HCT116 (cell line): Measurements from ENCODE around the gene KRTAP4-3. TPM values are rescaled to one million over a fixed set of nuclear protein-coding genes. Genes with fewer than 3 reads are reported as not detected.
A peak's percentile ranks its signal among the peaks of the same experiment; 100 is the strongest.

ENCODE experiments used
- ATAC-seq: fragments of 200-7000 bp; cut with Tn5 transposase; 2 replicates; pipeline ENCODE4 v1.9.1; 2020; ENCODE audit warnings: mild to moderate bottlenecking, moderate library complexity
- BruUV-seq: library from RNA; stranded (reverse); fragments of 400-500 nt; replicated peaks from 2 replicates; lab custom pipeline; 2021; lab: Mats Ljungman, UMichigan
- CTCF ChIA-PET: fragments of 300-600 bp; sonication (Branson Sonifier 250); formaldehyde crosslinking; loops from one replicate; lab custom pipeline; 2021; ENCODE audit warnings: antibody characterized with exemption; lab: Charles Lee
- POLR2A ChIA-PET: fragments of 300-600, 350-600 bp; sonication (Branson Sonifier 250); formaldehyde crosslinking; loops from one replicate; lab custom pipeline; 2021; ENCODE audit warnings: antibody characterized with exemption; lab: Charles Lee
- RAD21 ChIA-PET, 2 experiments: fragments of 300-600 bp; sonication (Branson Sonifier 250); formaldehyde crosslinking; loops; one replicate each; lab custom pipeline; 2023; ENCODE audit warnings: low total read pairs in 2 of 2; ENCODE audit not compliant: uncharacterized antibody in 2 of 2, unreplicated experiment in 2 of 2, low non-redundant PET in 1 of 2; lab: Charles Lee
- DNase-seq: peaks from one replicate; pipeline ENCODE4 v3.0.0-alpha.2; 2010; ENCODE audit warnings: low read depth, low spot score
- H2AFZ ChIP-seq: fragments of 200-600 bp; shearing (Covaris generic), sonication (generic); 2 replicates; pipeline ENCODE4 v1.6.1; 2017; ENCODE audit warnings: low read depth, mixed run types, mixed read lengths, antibody characterized with exemption, low read length; ENCODE audit not compliant: poor library complexity, severe bottlenecking
- H3K27ac ChIP-seq: 2 replicates; pipeline ENCODE4 v1.5.1; 2012; ENCODE audit warnings: low read depth, low read length
- H3K27me3 ChIP-seq: fragments of 200-600 bp; sonication (generic); 2 replicates; pipeline ENCODE4 v1.6.1; 2016; ENCODE audit warnings: mixed run types, low read length, mixed read lengths; ENCODE audit not compliant: insufficient read depth
- H3K36me3 ChIP-seq, 2 experiments: fragments of 200-500 bp in 1 of 2; fragments of 200-600 bp in 1 of 2; sonication (Bioruptor generic) in 1 of 2; sonication (generic) in 1 of 2; 2 replicates each; pipeline versions ENCODE4 v1.5.1 to v1.6.1; 2014 to 2016; ENCODE audit warnings: low read length in 2 of 2, inconsistent platforms in 1 of 2, mixed read lengths in 1 of 2, mixed run types in 1 of 2; ENCODE audit not compliant: insufficient read depth in 2 of 2, control insufficient read depth in 1 of 2
- H3K4me1 ChIP-seq, 2 experiments: fragments of 200-600 bp in 1 of 2; sonication (generic) in 1 of 2; 2 replicates each; pipeline versions ENCODE4 v1.5.1 to v1.6.1; 2012 to 2017; ENCODE audit warnings: low read length in 2 of 2, inconsistent platforms in 1 of 2, mild to moderate bottlenecking in 1 of 2, mixed read lengths in 1 of 2, mixed run types in 1 of 2, moderate library complexity in 1 of 2; ENCODE audit not compliant: insufficient read depth in 2 of 2, control insufficient read depth in 1 of 2
- H3K4me2 ChIP-seq: fragments of 200-600 bp; sonication (generic); 2 replicates; pipeline ENCODE4 v1.6.1; 2017; ENCODE audit warnings: mixed run types, low read length, mixed read lengths
- H3K4me3 ChIP-seq, 2 experiments: fragments of 200-600 bp in 1 of 2; sonication (generic) in 1 of 2; replicated peaks in 1 of 2; 2 replicates each; pipeline ENCODE4 v1.5.1; 2011 to 2016; ENCODE audit warnings: low read length in 2 of 2, control low read depth in 1 of 2, low read depth in 1 of 2, mild to moderate bottlenecking in 1 of 2, mixed read lengths in 1 of 2, mixed run types in 1 of 2
- H3K79me2 ChIP-seq: fragments of 200-600 bp; sonication (generic); 2 replicates; pipeline ENCODE4 v1.6.1; 2017; ENCODE audit warnings: mild to moderate bottlenecking, mixed run types, low read length, moderate library complexity, mixed read lengths; ENCODE audit not compliant: insufficient read depth
- H3K9ac ChIP-seq: fragments of 200-600 bp; sonication (generic); 2 replicates; pipeline ENCODE4 v1.6.1; 2016; ENCODE audit warnings: low read length, mixed read lengths
- H3K9me2 ChIP-seq: fragments of 200-600 bp; sonication (generic), shearing (Covaris generic); 2 replicates; pipeline ENCODE4 v1.6.1; 2017; ENCODE audit warnings: mixed run types, mild to moderate bottlenecking, moderate library complexity; ENCODE audit not compliant: insufficient read depth
- H3K9me3 ChIP-seq, 2 experiments: fragments of 200-500 bp in 1 of 2; fragments of 200-600 bp in 1 of 2; sonication (Bioruptor generic) in 1 of 2; sonication (generic) in 1 of 2; 2 replicates each; pipeline ENCODE4 v1.6.1; 2014 to 2017; ENCODE audit warnings: low read length in 2 of 2, mixed read lengths in 2 of 2, inconsistent platforms in 1 of 2, low read depth in 1 of 2, mild to moderate bottlenecking in 1 of 2, mixed run types in 1 of 2, moderate library complexity in 1 of 2; ENCODE audit not compliant: control insufficient read depth in 1 of 2, insufficient read depth in 1 of 2
- H4K20me1 ChIP-seq: fragments of 200-600 bp; sonication (generic), shearing (Covaris generic); 2 replicates; pipeline ENCODE4 v1.6.1; 2017; ENCODE audit warnings: mixed run types, mild to moderate bottlenecking, moderate library complexity; ENCODE audit not compliant: insufficient read depth
- CTCF ChIP-seq, 3 experiments: fragments of 200-600 bp in 1 of 3; sonication (generic) in 1 of 3; IDR thresholded peaks in 2 of 3; conservative IDR thresholded peaks in 1 of 3; 2 replicates each; pipeline ENCODE4 v1.5.1; 2012 to 2017; ENCODE audit warnings: low read depth in 2 of 3, low read length in 2 of 3, antibody characterized with exemption in 1 of 3, borderline replicate concordance in 1 of 3, control low read depth in 1 of 3, mild to moderate bottlenecking in 1 of 3, mixed read lengths in 1 of 3, mixed run types in 1 of 3, moderate library complexity in 1 of 3; ENCODE audit not compliant: insufficient read depth in 1 of 3
- FOSL1 ChIP-seq: IDR thresholded peaks from 2 replicates; pipeline ENCODE4 v1.6.1; 2012; ENCODE audit warnings: low read depth
- JUND ChIP-seq: IDR thresholded peaks from 2 replicates; pipeline ENCODE4 v1.6.1; 2012
- POLR2AphosphoS5 ChIP-seq: IDR thresholded peaks from 2 replicates; pipeline ENCODE4 v1.6.1; 2011; ENCODE audit warnings: mild to moderate bottlenecking, low read depth, low read length, moderate library complexity
- SP1 ChIP-seq: IDR thresholded peaks from 2 replicates; pipeline ENCODE4 v1.6.1; 2012; ENCODE audit warnings: low read depth
- YY1 ChIP-seq: IDR thresholded peaks from 2 replicates; pipeline ENCODE4 v1.6.1; 2011; ENCODE audit warnings: low read length, low read depth, moderate library complexity, mild to moderate bottlenecking; ENCODE audit not compliant: insufficient replicate concordance; ENCODE audit errors: extremely low read depth
- ZFX ChIP-seq: fragments of 450-650 bp; IDR thresholded peaks from 2 replicates; pipeline ENCODE4 v1.6.1; 2017
- ZNF274 ChIP-seq: fragments of 200-500 bp; sonication (Bioruptor generic); IDR thresholded peaks from 2 replicates; pipeline ENCODE4 v1.6.1; 2014; ENCODE audit warnings: mild to moderate bottlenecking, low read depth, low read length, inconsistent platforms
- intact Hi-C: fragments of 100-400 bp; cut with micrococcal nuclease; formaldehyde crosslinking; loops from 2 replicates; pipeline ENCODE4 v1.10.0; 2022
- total RNA-seq: library from RNA; stranded (reverse); gene quantifications from one replicate; pipeline ENCODE4 v1.2.1, GENCODE V29; 2021; ENCODE audit not compliant: unreplicated experiment

The KRTAP4-3 gene
- total RNA-seq, 1 experiment from 2014 or later = not detected

- no peak for TF ChIP-seq CTCF (IDR thresholded peaks at IDR 0.05 in 2 of 3, conservative IDR thresholded peaks at IDR 0.05 in 1 of 3; ENCODE audit: borderline replicate concordance in 1 of 3, insufficient read depth in 1 of 3, low read depth in 2 of 3, low read length in 2 of 3)
- peak; percentile 95 for TF ChIP-seq SP1
- TF ChIP-seq FOSL1 = peak; percentile 96
These were observed 36.0 kb downstream of the KRTAP4-3 start (continued) for GRCh38 chr17:41131979-41132378.

GRCh38 chr17:41127371-41127770, 40.6 kb downstream of the KRTAP4-3 start:
- no peaks in the 10 kb centered on the region for H3K79me2 ChIP-seq
- H2AFZ ChIP-seq = no peak overlapping the region
- DNase-seq = no peak
- POLR2A ChIA-PET = no interaction called here
- RAD21 ChIA-PET = no interaction called here
- intact Hi-C loops = no loop called here
- peaks cover 0 to 9% of the 10 kb centered on the region in 2 experiments; a peak in 1 of 4 replicates for H3K36me3 ChIP-seq
- CTCF ChIA-PET = no interaction called here
- TF ChIP-seq JUND = no peak
- no peak for TF ChIP-seq YY1
- no peak for TF ChIP-seq ZNF274
- TF ChIP-seq ZFX = no peak
- TF ChIP-seq POLR2AphosphoS5 = no peak
- no peak overlapping the region for H3K9ac ChIP-seq
- no TSS peak for BruUV-seq
- no peaks in the 10 kb centered on the region for H3K9me2 ChIP-seq
- ATAC-seq = no peak
- H3K27me3 ChIP-seq = no peaks in the 10 kb centered on the region
- peaks cover 0 to 48% of the 10 kb centered on the region in 2 experiments; a peak in 2 of 4 replicates for H3K4me1 ChIP-seq
- no peaks in the 10 kb centered on the region for H4K20me1 ChIP-seq
- H3K4me2 ChIP-seq = no peak overlapping the region
- peaks cover 0 to 13% of the 10 kb centered on the region in 2 experiments; a peak in 1 of 4 replicates for H3K9me3 ChIP-seq
- no peak overlapping the region for H3K4me3 ChIP-seq
- H3K27ac ChIP-seq = no peak overlapping the region
